NCI-H2227 treated with DMSO at 0.1 percent for 48 hours (cell line): Measurements from ENCODE around the gene ABHD14A.

Source experiments
- DNase-seq: peaks from one replicate; lab custom pipeline; 2025; lab: John Stamatoyannopoulos, UW

ABHD14A gene

DNA sequence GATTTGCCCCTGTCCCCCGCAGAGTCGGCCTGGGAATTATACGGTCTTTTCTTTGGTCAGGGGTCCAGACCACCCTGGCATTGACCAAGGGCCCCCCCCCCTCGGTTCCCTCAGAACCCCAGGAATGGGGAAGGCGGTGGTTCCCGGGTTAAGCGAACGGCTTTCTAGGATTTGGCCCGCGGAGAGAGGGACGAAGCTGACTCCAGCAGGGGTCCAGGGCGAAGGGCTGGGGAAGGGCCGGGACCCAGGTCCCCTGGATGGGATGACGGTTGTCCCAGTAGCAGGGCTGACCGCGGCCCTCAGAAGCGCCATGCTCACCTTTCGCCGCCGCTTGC, 33.4 kb upstream of the ABHD14A start:
- DNase-seq = no peak

DNA sequence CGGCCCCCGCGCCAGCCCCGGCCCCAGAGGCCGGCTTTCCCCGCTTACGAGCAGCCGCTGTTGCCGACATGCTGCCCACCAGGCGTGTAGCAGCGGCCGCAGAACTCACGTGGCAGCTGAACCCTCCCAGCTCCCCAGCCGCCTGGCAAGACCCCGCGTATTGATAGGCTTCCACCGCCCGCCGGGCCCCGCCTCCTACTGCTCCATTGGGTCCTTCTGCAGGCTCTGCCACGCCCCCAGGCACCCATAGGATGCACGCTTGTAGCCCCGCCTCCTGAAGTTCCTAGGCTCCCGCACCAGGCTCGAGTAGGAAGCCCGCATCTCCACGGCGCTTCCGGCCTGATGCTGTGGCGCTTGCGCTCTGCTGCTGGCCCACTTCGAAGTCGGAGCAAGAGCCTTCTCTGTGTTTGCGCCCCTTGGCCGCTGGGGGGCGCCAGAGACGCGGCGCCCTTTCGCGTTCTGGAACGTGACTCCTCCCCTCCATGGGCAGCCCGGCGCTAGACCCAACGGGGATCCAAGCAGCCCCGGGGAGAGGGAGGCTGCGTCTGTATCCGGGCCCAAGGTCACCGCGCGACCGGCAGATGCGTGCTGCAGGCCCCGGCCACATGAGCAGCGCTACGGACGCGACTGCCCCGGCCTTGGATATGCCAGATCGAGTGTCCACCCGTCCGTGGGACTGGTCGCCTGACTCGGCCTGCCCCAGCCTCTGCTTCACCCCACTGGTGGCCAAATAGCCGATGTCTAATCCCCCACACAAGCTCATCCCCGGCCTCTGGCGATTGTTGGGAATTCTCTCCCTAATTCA, 32.9 kb upstream of the ABHD14A start, which contains the start of the genes PARP3 and RRP9:
Gene PARP3 (plus strand): TSS at position 566 of the 805 bp plus-strand sequence. CDS start 993 bp downstream, outside the sequence.
Gene RRP9 (minus strand): TSS at position 107 of the 805 bp plus-strand sequence. CDS start 37 bp downstream, at position 70.
- DNase-seq = peak; percentile 95

GRCh38 chr3:51942603-51943450, 32.0 kb upstream of the ABHD14A start:
- DNase-seq = no peak

DNA sequence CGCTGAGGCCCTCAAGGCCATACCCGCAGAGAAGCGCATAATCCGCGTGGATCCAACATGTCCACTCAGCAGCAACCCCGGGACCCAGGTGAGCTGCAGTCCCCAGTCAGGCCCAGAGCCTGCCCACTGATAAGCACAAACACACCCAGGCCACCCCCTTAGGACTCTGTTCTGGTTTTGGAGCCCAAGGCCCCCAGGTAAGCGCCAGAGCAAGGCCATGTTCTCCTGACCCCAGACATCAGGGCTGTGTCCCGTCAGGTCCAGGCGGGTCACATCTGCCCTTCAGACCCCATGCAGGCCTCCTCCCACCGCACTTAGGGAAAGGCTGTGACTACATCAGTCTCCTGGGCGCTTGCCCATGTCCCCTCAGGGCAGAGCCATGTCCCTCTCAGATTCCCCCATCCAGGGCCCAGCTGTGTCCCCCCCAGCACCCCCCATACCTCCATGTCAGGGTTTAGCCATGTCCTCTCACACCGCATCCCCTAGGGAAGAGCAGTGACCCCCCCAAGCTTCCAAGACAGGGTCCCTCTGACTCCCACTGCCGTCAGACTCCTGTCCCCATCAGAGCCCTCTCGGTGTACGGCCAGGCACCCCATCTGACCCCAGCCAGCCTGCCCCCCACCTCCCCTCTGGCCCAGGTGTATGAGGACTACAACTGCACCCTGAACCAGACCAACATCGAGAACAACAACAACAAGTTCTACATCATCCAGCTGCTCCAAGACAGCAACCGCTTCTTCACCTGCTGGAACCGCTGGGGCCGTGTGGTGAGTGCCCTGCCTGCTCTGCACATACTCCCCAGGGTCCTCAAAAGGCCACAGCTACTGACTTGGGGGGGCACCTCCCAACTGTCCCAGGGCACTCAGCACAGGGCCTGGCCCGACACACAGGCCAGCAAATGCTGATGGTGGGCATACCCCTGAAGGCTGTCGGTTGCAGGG, 31.1 kb upstream of the ABHD14A start:
- no peak for DNase-seq

DNA sequence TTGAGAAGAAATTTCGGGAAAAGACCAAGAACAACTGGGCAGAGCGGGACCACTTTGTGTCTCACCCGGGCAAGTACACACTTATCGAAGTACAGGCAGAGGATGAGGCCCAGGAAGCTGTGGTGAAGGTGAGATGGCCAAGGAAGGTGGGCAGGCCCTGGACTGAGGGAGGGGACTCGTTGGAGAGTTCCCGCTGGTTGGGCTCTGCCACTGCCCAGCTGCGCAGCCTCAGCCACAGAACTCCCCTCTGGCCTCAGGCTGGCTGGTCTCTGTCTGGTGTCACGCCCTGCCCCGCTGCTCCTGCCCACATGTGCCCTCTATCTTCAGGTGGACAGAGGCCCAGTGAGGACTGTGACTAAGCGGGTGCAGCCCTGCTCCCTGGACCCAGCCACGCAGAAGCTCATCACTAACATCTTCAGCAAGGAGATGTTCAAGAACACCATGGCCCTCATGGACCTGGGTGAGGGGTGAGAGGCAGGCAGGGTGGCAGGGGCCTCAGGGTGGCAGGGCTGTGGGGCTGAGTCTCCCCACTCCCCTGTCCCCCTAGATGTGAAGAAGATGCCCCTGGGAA, 30.3 kb upstream of the ABHD14A start:
- DNase-seq = no peak

DNA sequence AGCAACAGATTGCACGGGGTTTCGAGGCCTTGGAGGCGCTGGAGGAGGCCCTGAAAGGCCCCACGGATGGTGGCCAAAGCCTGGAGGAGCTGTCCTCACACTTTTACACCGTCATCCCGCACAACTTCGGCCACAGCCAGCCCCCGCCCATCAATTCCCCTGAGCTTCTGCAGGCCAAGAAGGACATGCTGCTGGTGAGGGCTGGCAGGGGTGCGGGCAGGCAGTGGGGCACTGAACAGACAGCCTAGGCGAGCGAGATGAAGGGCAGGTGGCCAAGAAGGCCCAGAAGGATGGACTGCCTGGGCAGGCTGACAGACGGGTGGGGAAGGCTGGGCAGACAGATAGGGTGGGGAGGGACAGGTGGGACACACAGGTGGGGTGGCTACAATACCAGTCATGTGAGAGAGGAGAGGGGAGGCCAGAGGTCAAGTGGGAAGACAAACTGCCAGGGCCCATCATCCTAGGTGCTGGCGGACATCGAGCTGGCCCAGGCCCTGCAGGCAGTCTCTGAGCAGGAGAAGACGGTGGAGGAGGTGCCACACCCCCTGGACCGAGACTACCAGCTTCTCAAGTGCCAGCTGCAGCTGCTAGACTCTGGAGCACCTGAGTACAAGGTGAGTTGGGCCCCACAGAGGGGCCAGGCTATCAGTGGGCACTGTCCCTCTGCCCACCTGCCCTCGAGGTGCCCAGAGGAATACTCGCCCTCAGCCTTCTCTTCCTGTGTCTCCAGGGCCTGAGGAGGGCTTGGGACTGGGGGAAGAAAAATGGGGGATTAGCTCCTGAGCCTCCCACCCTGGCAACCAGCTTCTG, 29.6 kb upstream of the ABHD14A start:
- no peak for DNase-seq

DNA sequence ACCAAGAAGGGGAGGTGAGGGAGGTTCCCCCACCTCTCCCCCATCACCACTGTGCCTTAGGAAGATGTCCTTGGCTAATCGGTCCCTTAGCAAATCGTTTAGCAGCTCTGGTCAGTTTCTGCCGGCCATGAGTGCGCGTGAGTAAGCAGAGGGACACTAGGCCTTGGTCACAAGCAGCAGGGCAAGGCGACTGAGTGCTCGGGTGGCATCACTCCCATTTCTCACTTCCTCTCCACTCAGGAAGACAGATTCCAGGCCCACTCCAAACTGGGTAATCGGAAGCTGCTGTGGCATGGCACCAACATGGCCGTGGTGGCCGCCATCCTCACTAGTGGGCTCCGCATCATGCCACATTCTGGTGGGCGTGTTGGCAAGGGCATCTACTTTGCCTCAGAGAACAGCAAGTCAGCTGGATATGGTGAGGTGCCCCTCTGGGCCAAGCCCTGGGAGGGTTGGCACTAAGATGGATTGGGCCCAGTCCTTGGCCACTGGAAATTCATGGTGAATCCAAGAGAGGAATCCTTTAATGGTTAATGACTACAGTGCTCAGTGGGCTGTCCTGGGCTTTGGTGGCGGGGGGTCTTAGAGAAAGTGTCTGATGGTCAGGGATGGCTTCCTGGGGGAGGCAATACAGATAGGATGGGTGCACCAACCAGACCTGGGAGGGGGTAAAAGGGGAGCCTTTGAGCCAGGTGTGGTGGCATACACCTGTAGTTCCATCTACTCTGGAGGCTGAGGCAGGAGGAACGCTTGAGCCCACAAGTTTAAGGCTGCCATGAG, 28.7 kb upstream of the ABHD14A start:
- no peak for DNase-seq

GRCh38 chr3:51946796-51947195, 28.1 kb upstream of the ABHD14A start:
- DNase-seq = no peak

DNA sequence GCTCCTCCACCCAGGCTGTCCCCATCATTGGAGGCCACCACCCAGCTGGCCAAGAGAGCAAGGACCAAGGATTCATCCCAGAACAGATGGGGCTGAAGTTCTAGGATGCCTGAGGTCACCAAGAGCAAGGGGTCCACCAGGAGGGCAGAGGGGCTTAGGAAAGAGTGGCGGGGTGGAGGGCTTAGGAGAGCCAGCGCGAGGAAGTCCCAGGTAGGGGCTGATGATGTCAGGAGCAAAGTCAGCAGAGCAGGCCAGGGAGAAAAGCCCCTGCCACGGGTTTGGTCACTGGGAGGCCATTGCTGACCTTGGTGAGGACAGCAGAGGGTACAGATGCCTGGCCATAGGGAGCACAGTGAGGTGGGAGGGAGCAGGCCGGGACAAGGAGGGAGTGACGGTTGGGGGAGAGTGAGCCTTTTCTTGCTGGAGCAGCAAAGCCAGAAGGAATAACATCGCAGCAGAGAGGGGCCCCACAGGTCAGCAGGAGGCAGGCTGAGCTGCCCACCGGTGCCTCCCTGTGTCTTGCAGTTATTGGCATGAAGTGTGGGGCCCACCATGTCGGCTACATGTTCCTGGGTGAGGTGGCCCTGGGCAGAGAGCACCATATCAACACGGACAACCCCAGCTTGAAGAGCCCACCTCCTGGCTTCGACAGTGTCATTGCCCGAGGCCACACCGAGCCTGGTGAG, 27.5 kb upstream of the ABHD14A start:
- no peak for DNase-seq

- DNase-seq = no peak
Measured at GRCh38 chr3:51948016-51948580, 26.8 kb upstream of the ABHD14A start.

DNA sequence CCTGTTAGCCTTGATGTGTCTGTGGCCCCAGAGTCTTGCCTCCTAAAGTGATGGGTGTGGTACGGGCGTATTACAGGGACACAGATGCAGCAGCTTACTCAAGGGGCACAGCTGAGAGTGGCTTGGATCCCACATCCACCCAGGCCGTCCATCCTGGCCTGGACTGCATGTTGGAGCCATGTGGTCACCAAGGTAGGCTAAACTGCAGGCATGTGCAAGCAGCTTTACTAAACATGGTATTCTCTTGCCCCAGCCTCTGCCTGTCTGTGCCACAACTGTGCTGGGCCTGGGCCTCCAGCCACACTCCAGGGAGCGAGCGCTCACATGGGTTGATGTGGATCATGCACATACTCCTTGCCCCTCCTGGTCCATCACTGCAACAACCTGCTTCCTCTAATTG, 25.7 kb upstream of the ABHD14A start:
- no peak for DNase-seq

DNA sequence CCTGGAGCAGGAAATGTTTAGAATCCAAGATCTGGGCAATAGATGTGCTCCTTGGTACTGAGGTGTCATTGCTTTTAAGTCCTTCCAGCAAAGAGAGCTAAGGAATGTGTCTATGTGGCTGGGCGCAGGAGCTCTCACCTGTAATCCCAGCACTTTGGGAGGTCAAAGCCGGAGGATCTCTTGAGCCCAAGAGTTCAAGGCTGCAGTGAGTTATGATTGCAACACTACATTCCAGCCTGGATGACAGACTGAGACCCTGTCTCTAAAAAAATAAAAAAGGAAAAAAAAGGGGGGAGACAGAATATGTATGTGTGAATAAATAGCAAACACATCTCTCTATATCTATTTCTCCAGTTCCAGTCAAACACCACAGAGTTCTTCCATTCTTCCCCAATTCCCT, 24.0 kb upstream of the ABHD14A start:
- no peak for DNase-seq

DNA sequence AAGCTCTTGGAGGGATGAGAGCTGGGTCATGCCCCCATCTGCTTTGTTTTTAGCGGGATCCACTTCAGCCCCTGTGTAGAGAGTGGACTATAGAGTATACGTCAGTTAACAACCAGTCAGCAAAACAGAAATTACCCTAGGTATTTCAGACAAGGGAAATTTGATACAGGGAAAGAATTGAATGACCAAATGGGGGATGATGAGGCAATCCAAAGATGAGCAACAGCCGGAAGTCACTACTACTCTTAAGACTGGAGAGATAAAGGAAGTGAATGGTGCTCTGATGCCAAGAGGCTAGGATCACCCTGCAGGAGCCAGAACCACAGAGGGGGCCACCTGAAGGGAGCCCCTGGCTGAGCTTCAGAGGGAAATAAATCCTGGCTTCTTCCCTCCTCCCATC, 21.4 kb upstream of the ABHD14A start:
- DNase-seq = peak; percentile 76

DNA sequence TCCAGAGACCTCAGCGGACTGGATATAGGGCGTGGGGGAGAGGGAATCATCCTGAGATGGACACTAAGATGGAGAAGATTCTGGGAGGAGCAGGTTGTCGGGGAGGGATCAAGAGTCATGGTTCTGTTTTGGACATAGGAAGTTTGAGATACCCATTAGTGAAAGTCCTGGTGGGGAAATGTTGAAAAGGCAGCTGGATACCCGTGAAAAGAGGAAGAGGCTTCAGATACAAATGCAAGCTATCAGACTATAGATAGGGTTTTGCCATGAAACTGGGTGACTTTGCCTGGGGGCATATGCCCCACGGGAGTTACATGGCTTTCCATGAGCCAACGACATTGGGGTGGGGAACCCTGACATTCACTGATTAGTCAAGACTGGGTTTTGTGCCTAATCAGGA, 20.8 kb upstream of the ABHD14A start:
- no peak for DNase-seq

GRCh38 chr3:51954713-51955112, 20.2 kb upstream of the ABHD14A start:
- no peak for DNase-seq

GRCh38 chr3:51955175-51955892, 19.5 kb upstream of the ABHD14A start, which contains the start of gene GPR62:
Gene GPR62 (plus strand): TSS chr3:51955381. CDS start chr3:51955653, 272 bp downstream.
- DNase-seq = no peak

DNA sequence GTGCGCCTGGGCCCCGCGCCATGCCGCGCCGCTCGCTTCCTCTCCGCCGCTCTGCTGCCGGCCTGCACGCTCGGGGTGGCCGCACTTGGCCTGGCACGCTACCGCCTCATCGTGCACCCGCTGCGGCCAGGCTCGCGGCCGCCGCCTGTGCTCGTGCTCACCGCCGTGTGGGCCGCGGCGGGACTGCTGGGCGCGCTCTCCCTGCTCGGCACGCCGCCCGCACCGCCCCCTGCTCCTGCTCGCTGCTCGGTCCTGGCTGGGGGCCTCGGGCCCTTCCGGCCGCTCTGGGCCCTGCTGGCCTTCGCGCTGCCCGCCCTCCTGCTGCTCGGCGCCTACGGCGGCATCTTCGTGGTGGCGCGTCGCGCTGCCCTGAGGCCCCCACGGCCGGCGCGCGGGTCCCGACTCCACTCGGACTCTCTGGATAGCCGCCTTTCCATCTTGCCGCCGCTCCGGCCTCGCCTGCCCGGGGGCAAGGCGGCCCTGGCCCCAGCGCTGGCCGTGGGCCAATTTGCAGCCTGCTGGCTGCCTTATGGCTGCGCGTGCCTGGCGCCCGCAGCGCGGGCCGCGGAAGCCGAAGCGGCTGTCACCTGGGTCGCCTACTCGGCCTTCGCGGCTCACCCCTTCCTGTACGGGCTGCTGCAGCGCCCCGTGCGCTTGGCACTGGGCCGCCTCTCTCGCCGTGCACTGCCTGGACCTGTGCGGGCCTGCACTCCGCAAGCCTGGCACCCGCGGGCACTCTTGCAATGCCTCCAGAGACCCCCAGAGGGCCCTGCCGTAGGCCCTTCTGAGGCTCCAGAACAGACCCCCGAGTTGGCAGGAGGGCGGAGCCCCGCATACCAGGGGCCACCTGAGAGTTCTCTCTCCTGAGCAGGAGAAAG, 18.7 kb upstream of the ABHD14A start:
- DNase-seq = no peak
